ENCODE measurements around the gene NOS1.
"Not testable (repeated sequence)": the region's sequence is repeated elsewhere in the genome, so short reads cannot be mapped to it uniquely, and the experiment has no call there.

Gene NOS1

DNA sequence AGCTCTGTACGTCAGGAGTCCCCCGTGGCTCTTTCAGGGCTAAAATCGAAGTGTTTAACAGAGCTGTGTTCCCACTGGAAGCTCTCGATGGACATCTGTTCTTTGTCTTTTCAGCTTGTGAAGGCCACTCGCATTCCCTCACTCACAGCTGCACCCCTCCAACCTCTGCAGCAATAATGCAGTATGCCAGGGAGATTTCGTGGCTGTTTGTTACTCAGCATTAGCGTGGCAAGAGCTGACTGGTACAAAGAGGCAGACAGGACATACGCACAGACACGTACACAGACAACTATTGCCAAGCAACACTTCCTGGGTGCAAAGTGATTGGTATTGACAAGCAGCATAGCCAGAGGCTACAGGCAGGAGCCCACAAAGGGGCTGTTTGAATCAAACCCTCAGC is 159.4 kb downstream of the NOS1 start:
- no peak for DNase-seq

DNA sequence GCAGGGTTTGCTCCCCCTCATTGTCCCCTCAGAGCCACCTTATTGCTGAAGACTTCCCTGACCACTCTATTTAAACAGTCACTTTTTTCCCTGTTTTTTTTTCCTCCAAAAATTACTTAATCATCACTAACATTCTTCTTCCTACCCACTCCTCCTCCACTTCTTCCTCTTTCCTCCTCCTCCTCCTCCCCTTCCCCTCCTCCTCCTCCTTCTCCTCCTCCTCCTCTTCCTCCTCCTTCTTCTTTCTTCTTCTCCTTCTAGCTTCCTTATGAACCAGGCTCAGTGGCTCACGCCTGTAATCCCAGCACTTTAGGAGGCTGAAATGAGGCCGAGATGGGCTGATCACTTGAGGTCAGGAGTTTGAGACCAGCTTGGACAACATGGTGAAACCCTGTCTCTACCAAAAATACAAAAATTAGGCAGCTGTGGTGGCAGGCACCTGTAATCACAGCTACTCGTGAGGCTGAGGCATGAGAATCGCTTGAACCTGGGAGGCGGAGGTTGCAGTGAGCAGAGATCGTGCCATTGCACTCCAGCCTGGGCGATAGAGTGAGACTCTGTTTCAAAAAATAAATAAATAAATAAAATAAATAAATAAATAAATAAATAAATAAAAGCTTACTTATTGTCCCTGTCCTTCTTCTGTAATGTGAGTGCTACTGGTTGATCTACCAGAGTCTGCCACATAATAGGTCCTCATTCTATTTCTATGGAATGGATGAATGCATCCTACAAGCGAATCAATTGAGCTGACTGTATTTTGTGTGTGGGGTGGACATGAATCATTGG is 161.3 kb downstream of the NOS1 start:
- not testable (repeated sequence) for DNase-seq

DNA sequence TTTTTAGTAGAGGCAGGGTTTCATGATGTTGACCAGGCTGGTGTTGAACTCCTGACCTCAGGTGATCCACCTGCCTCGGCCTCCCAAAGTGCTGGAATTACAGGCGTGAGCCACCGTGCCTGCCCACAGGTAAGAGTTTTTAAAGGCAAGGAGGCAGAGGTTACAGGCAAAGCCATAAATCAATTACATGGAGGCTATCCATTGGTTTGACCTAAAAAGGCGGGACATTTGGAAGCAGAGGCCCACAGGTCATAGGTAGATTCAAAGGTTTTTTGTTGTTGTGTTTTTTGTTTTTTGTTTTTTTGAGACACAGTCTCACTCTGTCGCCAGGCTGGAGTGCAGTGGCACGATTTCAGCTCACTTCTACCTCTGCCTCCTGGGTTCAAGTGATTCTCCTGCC is 165.1 kb downstream of the NOS1 start:
- not testable (repeated sequence) for DNase-seq

- DNase-seq = not testable (repeated sequence)
These were observed 166.4 kb downstream of the NOS1 start for GRCh38 chr12:117195027-117195426.

- no peak for DNase-seq
These were observed 167.5 kb downstream of the NOS1 start for GRCh38 chr12:117193903-117194302.

- not testable (repeated sequence) for DNase-seq
These were observed 168.8 kb downstream of the NOS1 start for GRCh38 chr12:117192581-117192980.

DNA sequence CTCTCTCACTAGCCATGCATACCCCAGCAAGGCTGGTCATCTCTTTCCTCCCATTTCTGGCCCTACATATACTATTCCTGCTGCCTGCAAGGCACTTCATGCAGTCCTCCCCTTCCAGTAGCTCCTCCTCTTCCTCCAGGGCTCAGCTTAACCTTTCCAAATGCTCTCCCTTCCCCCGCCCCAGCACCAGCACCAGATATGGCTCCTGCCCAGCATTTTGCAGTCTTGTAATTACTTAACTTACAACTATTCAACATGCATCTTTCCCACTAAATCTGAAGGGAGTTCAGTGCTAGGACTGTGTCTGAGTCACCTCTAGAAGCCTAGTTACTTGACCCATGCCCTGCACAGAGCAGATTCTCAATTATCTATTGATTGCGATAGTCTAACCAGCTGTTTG is 169.4 kb downstream of the NOS1 start:
- DNase-seq = no peak

GRCh38 chr12:117190210-117190781 is 171.1 kb downstream of the NOS1 start, which contains the start of gene FBXO21:
Gene FBXO21, minus strand, starts transcription at chr12:117190470. Its CDS starts 14 bp downstream, at chr12:117190456.
- DNase-seq = peak; percentile 96

DNA sequence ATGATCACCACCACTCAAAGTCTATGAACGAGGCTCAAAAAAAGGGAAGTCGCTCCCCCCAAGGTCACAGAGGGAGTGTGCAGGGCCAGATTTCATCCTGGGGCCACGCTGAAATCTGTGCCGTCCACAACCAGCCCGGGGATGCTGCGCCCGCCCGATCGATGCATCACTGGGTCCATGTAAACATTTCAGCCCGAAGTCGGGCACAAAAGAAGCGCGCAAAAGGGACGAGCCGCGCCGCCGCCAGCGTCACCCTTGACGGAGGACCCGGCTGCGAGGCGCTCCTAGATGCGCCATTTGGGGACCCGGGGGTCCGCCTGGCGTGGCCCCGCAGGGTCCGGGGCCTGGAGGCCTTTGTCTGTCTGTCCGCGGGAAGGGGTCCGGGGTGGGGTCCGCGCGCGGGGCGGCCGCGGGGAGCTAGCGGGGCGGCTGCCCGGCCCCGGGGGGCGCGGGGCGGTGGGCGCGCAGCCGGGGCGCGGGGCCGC is 171.7 kb downstream of the NOS1 start:
- peak; percentile 53 for DNase-seq

DNA sequence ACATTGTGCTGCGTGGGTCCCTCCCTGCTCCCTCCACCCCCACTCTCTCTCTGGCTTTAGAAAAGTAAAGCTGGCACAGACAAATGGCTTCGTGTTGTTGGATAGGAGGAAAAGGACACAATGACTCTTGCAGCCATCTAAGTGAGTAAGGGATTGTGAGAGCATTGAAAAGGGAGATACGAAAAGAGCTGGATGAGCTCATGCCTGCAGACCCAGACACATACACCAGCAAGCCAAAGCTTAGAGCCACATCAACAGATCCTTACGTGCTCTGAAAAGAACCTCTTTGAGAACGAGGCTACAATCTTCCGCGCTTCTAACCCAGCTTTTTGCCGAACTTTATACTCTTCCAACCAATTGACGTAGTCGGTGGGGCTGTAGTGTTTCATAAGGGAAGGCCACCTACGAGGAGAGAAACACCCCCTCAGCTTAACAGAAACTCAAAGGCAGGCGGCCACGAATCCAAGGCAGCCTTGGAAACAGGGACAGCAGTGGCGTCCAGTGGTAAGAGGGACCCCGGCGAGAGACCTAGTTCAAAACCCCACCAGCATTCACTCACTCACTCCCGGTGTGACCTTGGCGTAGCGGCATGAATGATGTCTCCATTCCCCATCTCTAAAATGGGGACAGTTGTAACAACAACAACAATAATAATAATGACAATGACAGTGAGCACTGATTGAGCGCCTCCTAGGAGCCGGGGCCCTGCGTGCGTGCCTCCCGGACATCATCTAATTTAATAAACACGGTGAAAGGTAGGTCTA is 172.3 kb downstream of the NOS1 start:
- DNase-seq = no peak

DNA sequence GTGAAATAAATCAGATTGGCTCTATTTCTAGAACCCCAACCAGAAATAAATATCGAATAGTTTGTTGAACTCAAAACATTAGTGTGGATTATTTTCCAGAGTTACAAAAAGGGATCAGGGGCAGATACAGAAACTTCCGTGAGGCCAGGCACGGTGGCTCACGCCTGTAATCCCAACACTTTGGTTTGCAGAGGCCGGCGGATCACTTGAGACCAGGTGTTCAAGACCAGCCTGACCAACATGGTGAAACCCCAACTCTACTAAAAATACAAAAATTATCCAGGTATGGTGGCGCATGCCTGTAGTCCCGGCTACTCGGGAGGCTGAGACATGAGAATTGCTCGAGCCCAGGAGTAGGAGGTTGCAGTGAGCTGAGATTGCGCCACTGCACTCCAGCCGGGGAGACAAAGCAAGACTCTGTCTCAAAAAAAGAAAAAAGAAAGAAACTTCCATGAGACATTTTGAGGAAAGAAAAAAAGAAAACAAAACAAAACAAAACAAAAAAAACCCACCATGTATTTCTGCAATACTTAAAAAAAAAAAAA is 173.2 kb downstream of the NOS1 start:
- DNase-seq = no peak

DNA sequence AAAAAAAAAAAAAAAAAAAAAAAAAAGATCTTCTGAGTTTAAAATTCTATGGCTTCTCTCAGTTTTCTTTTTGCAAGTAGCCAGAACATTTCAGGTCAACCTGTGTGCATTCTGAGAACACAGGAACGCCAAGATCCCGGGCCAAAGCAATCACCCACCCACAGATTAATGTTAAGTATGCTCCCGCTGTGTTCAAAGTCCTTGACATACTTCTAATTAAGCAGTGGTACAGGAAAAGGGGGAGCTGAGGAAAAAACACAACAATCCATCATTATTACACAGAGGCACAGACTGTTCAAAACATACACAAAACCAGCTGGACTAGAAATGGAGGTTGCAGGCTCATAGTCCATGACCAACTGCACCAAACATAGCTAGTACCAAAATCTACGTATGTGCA is 174.0 kb downstream of the NOS1 start:
- DNase-seq = no peak

DNA sequence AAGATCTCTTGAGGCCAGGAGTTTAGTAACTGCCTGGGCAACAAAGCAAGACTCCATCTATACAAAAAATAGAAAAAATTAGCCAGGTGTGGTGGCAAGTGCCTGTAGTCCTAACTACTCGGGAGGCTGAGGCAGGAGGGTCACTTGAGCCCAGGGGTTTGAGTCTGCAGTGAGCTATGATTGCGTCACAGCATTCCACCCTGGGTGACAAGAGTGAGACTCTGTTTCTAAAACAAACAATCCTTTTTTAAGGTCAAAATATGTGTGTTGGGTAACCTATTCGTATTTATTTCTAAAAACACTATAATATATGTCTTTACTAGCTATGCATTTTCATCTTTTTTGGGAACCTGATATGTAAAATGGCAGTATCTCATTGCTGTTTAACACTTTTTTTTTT is 178.6 kb downstream of the NOS1 start:
- DNase-seq = no peak

GRCh38 chr12:117181468-117181843 is 180.0 kb downstream of the NOS1 start:
- DNase-seq = not testable (repeated sequence)

GRCh38 chr12:117180758-117181467 is 180.5 kb downstream of the NOS1 start:
- DNase-seq = no peak

GRCh38 chr12:117178745-117179144 is 182.7 kb downstream of the NOS1 start:
- DNase-seq = no peak

DNA sequence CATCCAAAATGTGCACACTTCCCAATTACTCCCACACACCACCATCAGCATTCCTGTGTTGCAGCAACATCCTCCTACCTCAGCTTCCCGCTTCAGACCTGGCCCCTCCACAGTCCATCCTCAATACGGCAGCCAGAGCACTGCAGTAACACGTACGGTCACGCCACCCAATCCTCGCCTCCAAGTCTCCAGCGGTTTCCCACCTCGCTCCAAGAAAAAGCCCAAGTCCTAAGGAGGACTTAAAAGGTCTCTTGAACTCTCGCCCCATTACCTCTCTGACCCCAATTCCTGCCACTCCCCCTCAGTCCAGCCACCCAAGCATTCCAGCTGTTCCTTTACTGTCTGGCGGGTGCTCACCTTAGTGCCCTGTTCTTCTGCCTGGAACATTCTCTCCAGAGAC is 183.1 kb downstream of the NOS1 start:
- no peak for DNase-seq

DNA sequence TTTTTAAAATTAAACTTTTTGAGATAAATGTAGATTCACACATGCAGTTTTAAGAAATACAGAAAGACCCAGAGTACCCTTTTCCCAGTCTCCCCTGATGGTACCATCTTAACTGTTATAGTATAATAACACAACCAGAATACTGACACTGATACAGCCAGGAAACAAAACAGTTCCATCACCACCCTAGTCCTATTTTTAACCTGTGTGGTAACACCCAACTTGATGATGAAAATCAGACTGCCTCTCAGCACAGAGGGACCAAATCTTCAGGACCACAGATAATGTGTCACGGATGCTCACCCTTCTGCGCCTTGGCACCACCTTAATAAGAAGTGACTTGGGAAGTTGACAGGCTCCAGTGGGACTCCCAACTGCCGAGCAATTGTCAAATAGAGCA is 189.3 kb downstream of the NOS1 start:
- no peak for DNase-seq

DNA sequence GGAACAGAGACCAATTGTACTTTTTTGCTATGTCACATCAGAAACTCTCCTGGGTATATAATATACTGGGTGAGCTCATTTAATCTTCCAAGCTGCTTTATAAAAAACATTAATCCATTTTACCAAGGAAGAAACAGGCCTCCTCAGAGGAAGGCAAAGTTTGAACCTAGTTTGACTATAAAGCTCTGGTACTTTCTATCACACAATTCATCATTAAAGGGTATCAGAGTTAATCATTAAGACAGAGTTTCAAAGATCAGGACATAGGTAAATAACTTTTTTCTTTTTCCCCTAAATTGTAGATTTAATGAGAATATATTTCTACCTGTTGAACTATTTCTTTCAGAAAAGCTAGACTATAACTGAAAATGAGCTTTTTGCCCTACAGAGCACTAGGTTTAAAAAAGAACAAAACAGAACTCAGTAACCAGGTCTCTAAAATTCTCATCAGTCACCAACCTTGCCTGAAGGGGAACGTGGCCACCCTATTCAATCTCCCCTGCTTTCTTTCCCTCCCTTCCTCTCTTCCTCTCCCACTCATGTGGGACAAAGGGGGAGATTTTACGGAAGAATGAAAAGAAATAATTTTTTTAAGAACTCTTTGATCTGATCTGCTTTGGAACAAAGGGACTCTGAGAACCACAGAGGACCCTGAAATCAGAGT is 189.8 kb downstream of the NOS1 start:
- DNase-seq = no peak

GRCh38 chr12:117169548-117169947 is 191.9 kb downstream of the NOS1 start:
- no peak for DNase-seq

DNA sequence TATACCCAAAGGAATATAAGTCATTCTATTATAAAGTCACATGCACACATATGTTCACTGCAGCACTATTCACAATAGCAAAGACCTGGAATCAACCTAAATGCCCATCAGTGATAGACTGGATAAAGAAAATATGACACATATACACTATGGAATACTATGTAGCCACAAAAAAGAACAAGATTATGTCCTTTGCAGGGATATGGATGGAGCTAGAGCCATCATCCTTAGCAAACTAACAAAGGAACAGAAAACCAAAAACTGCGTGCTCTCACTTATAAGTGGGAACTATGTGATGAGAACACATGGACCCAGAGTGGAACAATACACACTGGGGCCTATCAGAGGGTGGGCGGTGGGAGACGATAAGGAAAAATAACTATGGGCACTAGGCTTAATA is 192.4 kb downstream of the NOS1 start:
- no peak for DNase-seq

GRCh38 chr12:117167769-117168168 is 193.7 kb downstream of the NOS1 start:
- no peak for DNase-seq
